ENCODE results near the gene PTGER1. TPM values are rescaled to one million over a fixed set of nuclear protein-coding genes. Genes with fewer than 3 reads are reported as not detected.

The PTGER1 gene
- total RNA-seq, 1 donor from 2014 or later: 0.91 TPM

- Histone ChIP-seq H4K20me1 (ENCODE audit: insufficient read depth, low read length) (peaks cover 58% of the 10 kb centered on the region), H3K9me3 (ENCODE audit: insufficient read depth, low read depth, low read length) (no peaks in the 10 kb centered on the region), H3K36me3 (ENCODE audit: insufficient read depth, low read length) (peaks cover 5% of the 10 kb centered on the region), H3K4me1 (ENCODE audit: insufficient read depth, low read length) (peaks cover 10% of the 10 kb centered on the region), H3K4me2 (ENCODE audit: low read length) (peak overlapping the region; percentile 52), H3K4me3 (ENCODE audit: insufficient read depth, low read depth, low read length) (no peak overlapping the region), H3K79me2 (ENCODE audit: insufficient read depth, low read length) (peaks cover 4% of the 10 kb centered on the region), H2AFZ (ENCODE audit: low read depth, low read length) (no peak overlapping the region), H3K27ac (ENCODE audit: low read depth, low read length) (no peak overlapping the region), H3K9ac (ENCODE audit: low read length) (no peak overlapping the region), H3K27me3 (ENCODE audit: insufficient read depth, low read length) (no peaks in the 10 kb centered on the region)
- Mint-ChIP-seq H3K4me1 (ENCODE audit: low read depth, unreplicated experiment) (peaks cover 10% of the 10 kb centered on the region), H3K9me3 (ENCODE audit: unreplicated experiment) (no peaks in the 10 kb centered on the region), H3K36me3 (ENCODE audit: low read depth, unreplicated experiment) (peaks cover 7% of the 10 kb centered on the region), H3K27ac (ENCODE audit: unreplicated experiment) (peak overlapping the region; percentile 58), H3K27me3 (ENCODE audit: low read depth, unreplicated experiment) (no peaks in the 10 kb centered on the region), H3K4me3 (ENCODE audit: unreplicated experiment) (no peak overlapping the region)
- TF ChIP-seq CTCF (IDR thresholded peaks at IDR 0.05; ENCODE audit: insufficient read depth, low read depth, low read length) (no peak), EZH2 (IDR thresholded peaks at IDR 0.05; ENCODE audit: insufficient read depth, low read length) (no peak)
- no peak for FAIRE-seq
- peak; percentile 62 for DNase-seq (ENCODE audit: low read depth)
Measured at GRCh38 chr19:14480700-14481079, 5.5 kb upstream of the PTGER1 start.

GRCh38 chr19:14479975-14480699 is 5.0 kb upstream of the PTGER1 start:
- DNase-seq (ENCODE audit: low read depth): no peak
- H3K9me3 Mint-ChIP-seq (ENCODE audit: unreplicated experiment): no peaks in the 10 kb centered on the region
- no peaks in the 10 kb centered on the region for H3K27me3 Mint-ChIP-seq (ENCODE audit: low read depth, unreplicated experiment)
- Histone ChIP-seq H3K9me3 (ENCODE audit: insufficient read depth, low read depth, low read length) (no peaks in the 10 kb centered on the region), H3K4me2 (ENCODE audit: low read length) (peak overlapping the region; percentile 52), H3K4me1 (ENCODE audit: insufficient read depth, low read length) (peaks cover 13% of the 10 kb centered on the region), H3K27me3 (ENCODE audit: insufficient read depth, low read length) (no peaks in the 10 kb centered on the region), H3K27ac (ENCODE audit: low read depth, low read length) (no peak overlapping the region), H3K4me3 (ENCODE audit: insufficient read depth, low read depth, low read length) (no peak overlapping the region), H3K9ac (ENCODE audit: low read length) (no peak overlapping the region), H4K20me1 (ENCODE audit: insufficient read depth, low read length) (peaks cover 59% of the 10 kb centered on the region), H3K36me3 (ENCODE audit: insufficient read depth, low read length) (peaks cover 5% of the 10 kb centered on the region), H2AFZ (ENCODE audit: low read depth, low read length) (no peak overlapping the region), H3K79me2 (ENCODE audit: insufficient read depth, low read length) (peaks cover 4% of the 10 kb centered on the region)
- H3K4me3 Mint-ChIP-seq (ENCODE audit: unreplicated experiment): no peak overlapping the region
- FAIRE-seq: no peak
- peak overlapping the region; percentile 58 for H3K27ac Mint-ChIP-seq (ENCODE audit: unreplicated experiment)
- TF ChIP-seq EZH2 (IDR thresholded peaks at IDR 0.05; ENCODE audit: insufficient read depth, low read length): no peak
- peak; percentile 43 for TF ChIP-seq CTCF (IDR thresholded peaks at IDR 0.05; ENCODE audit: insufficient read depth, low read depth, low read length)
- peaks cover 7% of the 10 kb centered on the region for H3K36me3 Mint-ChIP-seq (ENCODE audit: low read depth, unreplicated experiment)
- H3K4me1 Mint-ChIP-seq (ENCODE audit: low read depth, unreplicated experiment): peaks cover 10% of the 10 kb centered on the region

GRCh38 chr19:14479309-14479974 is 4.3 kb upstream of the PTGER1 start:
- peaks cover 62% of the 10 kb centered on the region for H4K20me1 ChIP-seq (ENCODE audit: insufficient read depth, low read length)
- peaks cover 7% of the 10 kb centered on the region for H3K36me3 Mint-ChIP-seq (ENCODE audit: low read depth, unreplicated experiment)
- no peak overlapping the region for H3K27ac Mint-ChIP-seq (ENCODE audit: unreplicated experiment)
- H3K9me3 Mint-ChIP-seq (ENCODE audit: unreplicated experiment): no peaks in the 10 kb centered on the region
- no peak overlapping the region for H3K4me2 ChIP-seq (ENCODE audit: low read length)
- H3K27me3 ChIP-seq (ENCODE audit: insufficient read depth, low read length): peaks cover under 1% of the 10 kb centered on the region
- peaks cover 17% of the 10 kb centered on the region for H3K4me1 ChIP-seq (ENCODE audit: insufficient read depth, low read length)
- H3K9me3 ChIP-seq (ENCODE audit: insufficient read depth, low read depth, low read length): no peaks in the 10 kb centered on the region
- no peaks in the 10 kb centered on the region for H3K27me3 Mint-ChIP-seq (ENCODE audit: low read depth, unreplicated experiment)
- no peak overlapping the region for H2AFZ ChIP-seq (ENCODE audit: low read depth, low read length)
- peaks cover 10% of the 10 kb centered on the region for H3K4me1 Mint-ChIP-seq (ENCODE audit: low read depth, unreplicated experiment)
- TF ChIP-seq CTCF (IDR thresholded peaks at IDR 0.05; ENCODE audit: insufficient read depth, low read depth, low read length): no peak
- TF ChIP-seq EZH2 (IDR thresholded peaks at IDR 0.05; ENCODE audit: insufficient read depth, low read length): no peak
- peaks cover 4% of the 10 kb centered on the region for H3K79me2 ChIP-seq (ENCODE audit: insufficient read depth, low read length)
- no peak for DNase-seq (ENCODE audit: low read depth)
- no peak overlapping the region for H3K4me3 ChIP-seq (ENCODE audit: insufficient read depth, low read depth, low read length)
- H3K9ac ChIP-seq (ENCODE audit: low read length): no peak overlapping the region
- peaks cover 5% of the 10 kb centered on the region for H3K36me3 ChIP-seq (ENCODE audit: insufficient read depth, low read length)
- no peak overlapping the region for H3K4me3 Mint-ChIP-seq (ENCODE audit: unreplicated experiment)
- H3K27ac ChIP-seq (ENCODE audit: low read depth, low read length): no peak overlapping the region
- no peak for FAIRE-seq
